ENCODE data around the gene RIMBP2.

Gene RIMBP2

GRCh38 chr12:130568501-130568900 is 147.6 kb downstream of the RIMBP2 start:
- no peak for DNase-seq (ENCODE audit: low spot score)

GRCh38 chr12:130568041-130568440 is 148.1 kb downstream of the RIMBP2 start:
- DNase-seq (ENCODE audit: low spot score): no peak

DNA sequence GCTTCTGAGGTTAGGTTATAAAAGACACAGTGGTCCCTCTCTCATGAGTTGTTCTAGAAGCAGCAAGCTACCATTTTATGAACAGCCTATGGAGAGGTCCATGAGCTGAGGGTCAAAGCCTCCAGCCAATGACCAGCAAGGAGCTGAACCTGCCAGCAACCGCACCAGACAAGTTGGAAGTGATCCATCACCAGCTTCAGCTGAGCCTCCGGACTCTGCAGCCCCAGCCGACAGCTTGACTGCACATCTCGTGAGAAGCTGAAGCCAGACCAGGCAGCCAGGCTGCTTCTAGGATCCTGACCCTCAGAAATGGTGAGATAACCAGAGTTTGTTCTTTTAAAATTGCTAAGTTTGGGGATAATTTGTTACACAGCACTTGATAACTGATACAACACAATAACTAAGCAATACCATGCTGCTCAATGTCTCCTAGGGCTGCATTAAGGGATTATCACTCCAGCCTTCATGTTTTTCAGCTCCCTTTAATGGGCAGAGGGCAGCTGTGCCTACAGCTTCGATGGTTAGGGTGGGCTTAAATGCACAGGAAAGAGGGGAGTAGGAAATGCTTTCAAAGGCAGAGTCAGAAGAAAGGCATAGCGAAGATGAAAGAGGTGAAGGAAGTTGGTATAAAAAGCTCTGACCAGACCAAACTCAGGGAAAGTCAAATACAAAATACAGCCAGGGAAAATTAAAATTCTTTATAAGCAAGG is 149.5 kb downstream of the RIMBP2 start:
- no peak for DNase-seq (ENCODE audit: low spot score)

DNA sequence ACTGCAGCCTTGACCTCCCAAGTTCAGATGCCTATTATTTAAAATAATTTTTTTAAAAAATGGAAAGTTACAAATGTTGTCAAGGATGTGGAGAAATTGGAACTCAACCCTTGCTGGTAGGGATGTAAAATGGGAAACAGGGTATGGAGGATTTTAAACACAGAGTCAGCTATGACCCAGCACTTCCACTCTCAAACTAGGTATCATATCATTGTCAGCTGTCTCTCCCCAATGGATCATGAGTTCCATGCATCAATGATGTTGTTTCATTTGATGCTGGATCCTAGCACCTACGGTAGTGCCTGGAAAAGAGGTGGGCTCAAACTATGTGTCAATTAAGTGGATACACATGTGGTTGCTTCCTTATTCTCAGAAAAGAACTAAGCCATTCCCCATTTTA is 150.9 kb downstream of the RIMBP2 start:
- DNase-seq (ENCODE audit: low spot score): no peak

- no peak for DNase-seq (ENCODE audit: low spot score)
These were observed 152.8 kb downstream of the RIMBP2 start for GRCh38 chr12:130563323-130563722.

- no peak for DNase-seq (ENCODE audit: low spot score)
These were observed 153.4 kb downstream of the RIMBP2 start for GRCh38 chr12:130562716-130563115.

DNA sequence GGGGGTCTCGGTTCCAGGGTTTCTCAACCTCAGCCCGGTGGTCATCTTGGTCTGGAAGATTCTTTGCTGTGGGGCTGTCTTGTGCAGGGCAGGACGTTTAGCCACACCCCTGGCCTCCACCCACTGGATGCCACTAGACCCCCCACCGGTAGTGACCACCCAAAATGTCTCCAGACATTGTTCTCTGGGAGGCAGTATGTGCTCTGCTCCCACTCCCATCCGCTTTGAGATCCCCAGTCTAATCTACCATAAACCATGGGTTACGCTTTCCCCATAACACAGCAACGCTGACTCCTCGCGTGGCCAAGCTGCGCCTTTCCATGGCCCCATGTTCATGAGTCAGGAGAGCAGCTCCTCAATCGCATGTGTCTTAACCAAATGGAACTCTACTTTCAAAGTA is 155.8 kb downstream of the RIMBP2 start:
- no peak for DNase-seq (ENCODE audit: low spot score)

DNA sequence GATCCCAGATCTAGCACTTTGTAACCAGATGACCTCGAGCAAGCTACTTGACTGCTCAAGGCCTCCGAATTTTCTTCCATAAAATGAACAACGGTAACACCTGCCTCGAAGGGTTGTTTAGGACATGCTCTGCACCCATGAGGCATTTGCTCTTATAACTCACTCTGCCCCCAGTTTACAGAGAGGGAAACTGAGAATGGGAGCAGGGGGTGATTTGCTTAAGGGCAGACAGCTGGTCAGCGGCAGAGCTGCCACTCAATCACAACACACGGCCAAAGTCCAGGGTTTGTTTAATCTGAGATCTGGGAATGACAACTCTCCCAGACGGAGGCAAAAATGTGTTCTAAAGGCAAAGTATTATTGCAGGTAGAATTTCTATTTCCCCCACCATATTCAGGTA is 156.3 kb downstream of the RIMBP2 start:
- no peak for DNase-seq (ENCODE audit: low spot score)

GRCh38 chr12:130557886-130558765 is 158.0 kb downstream of the RIMBP2 start:
- DNase-seq (ENCODE audit: low spot score): no peak

- DNase-seq (ENCODE audit: low spot score): no peak
These were observed 158.9 kb downstream of the RIMBP2 start for GRCh38 chr12:130557201-130557600.

DNA sequence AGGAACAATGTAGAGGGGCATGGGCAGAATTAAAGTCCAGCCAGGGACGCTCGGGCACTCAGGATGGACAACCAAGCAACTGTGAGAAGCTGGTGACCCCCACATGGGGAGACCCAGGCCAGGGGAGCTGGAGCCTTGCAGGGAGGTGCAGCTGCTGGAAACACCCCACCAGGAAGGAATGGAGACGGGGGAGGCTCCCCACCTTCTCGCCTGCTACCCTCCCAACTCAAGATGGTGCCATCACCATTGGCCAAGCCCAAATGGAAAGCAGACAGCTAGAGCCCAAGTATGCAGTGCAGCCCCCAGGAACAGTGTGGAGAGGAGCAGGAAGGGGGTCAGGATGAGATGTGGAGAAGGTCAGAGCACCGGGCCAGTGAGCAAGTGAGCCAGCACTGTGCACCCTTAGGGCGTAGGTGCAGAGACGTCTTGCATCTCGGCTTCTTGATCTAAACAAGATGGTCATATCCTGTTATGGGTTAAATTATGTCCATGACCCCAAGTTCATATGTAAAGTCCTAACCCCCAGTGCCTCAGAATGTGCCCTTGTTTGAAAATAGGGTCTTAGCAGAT is 159.5 kb downstream of the RIMBP2 start:
- no peak for DNase-seq (ENCODE audit: low spot score)

DNA sequence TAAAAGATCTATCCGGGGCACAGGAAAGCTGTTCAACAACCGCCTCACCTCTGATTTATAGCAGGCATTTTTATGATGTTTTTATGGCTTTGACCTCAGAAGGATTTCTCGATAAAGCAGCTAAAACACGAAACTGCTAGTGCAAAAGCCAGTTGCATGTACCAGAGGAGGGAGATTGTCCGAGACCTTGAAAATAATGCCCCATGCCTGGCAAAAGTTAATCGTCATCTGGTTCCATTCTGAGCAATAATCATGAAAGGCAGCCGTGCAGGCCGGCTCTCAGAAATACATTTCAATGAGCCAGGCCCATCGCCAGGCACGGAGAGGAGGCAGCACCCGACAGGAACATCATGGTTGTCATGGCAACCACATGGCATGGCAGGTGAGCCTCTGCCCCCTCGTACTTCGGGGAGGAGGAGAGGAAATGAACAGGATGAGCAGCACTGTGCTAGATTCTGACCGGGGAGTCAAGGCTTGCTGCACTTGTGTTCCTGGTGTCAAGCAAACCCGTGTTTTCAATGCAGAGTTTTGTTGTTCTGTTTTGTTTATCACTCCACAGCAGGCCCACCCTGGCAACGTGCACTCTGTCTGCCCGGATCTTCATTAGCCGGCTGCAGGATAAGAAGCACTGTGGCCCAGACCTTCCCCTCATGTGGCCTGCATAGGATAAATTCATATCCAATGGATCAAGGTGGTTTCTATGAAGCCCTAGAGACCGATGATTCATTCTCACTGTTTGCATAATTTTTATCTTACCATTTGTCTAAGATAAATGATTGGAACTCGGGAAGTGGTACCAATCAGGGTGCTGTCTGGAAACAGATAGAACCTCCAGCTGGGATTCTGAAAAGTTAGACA is 160.2 kb downstream of the RIMBP2 start:
- no peak for DNase-seq (ENCODE audit: low spot score)

- no peak for DNase-seq (ENCODE audit: low spot score)
These were observed 160.9 kb downstream of the RIMBP2 start for GRCh38 chr12:130555221-130555620.

- DNase-seq (ENCODE audit: low spot score): no peak
These were observed 163.6 kb downstream of the RIMBP2 start for GRCh38 chr12:130552483-130552996.

- DNase-seq (ENCODE audit: low spot score): no peak
These were observed 166.7 kb downstream of the RIMBP2 start for GRCh38 chr12:130549361-130549760.

- no peak for DNase-seq (ENCODE audit: low spot score)
These were observed 168.5 kb downstream of the RIMBP2 start for GRCh38 chr12:130547480-130548155.

DNA sequence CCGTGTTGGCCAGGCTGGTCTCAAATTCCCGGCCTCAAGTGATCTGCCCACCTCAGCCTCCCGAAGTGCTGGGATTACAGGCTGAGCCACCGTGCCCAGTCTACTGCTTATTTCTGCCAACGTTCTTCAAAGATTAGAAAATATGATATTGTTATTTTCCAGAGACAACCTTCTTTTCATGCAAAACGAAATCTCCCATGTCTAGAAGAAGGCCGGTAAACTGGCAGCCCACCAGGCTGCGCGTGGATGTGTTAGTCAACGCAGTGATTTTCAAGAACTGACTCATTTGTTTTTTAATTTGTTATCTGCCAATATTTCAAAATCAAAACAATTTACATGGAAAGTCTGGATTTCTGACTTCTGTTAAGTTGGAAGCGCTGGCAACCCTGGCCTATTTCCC is 169.6 kb downstream of the RIMBP2 start:
- DNase-seq (ENCODE audit: low spot score): no peak

- no peak for DNase-seq (ENCODE audit: low spot score)
These were observed 170.6 kb downstream of the RIMBP2 start for GRCh38 chr12:130545475-130545874.

DNA sequence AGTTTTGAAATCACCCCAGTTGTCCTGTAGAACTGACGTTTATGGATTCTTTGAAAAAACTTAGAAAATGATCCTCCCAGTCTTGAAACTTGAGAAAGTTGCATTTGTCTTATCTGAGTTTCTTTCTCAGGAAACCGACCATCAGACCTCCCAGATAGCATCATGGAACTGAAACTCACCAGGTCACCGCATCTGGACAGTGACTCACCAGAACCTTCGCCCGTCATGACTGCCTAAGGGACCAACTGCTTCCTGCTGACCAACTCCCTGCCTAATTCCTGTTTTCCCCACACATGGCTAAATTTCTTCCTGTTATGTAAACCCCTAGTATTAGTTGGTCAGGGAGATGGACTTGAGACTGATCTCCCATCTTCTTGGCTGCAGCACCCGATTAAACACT is 175.7 kb downstream of the RIMBP2 start:
- DNase-seq (ENCODE audit: low spot score): no peak

DNA sequence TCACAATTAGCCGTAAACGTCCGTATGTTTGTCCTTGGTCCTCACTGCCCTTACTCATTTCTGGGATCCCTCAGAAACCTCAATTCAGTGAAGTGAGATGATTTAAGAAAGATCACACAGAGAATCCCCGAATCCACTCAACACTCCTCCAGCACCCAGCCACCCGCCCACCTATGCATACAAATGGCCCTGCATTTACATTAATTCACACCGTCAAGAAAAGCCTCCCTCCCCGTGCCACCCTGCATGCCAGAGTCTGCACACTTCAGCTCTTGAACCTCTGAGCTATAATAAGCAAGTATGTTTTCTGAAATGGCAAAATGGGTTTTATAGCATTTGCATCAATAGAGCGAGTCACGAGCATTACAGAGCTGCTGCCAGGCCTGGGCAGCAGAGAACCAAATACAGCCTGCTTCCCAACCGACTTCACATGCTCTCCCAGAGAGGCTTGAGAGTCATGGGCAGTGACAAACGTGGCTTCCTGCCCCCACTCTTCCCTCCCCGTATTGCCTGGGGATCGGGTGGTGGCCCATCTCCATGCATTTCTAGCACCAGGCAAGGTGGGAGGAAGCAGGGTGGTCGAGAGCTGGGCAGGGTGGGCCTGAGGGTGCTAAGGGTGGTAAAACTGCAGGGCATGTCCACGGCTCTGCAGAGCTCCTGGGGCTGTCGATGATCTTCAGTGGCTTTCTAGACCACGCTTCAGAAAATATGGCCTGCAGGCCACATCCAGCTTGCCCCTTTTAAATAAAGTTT is 177.6 kb downstream of the RIMBP2 start:
- DNase-seq (ENCODE audit: low spot score): no peak

- no peak for DNase-seq (ENCODE audit: low spot score)
These were observed 178.4 kb downstream of the RIMBP2 start for GRCh38 chr12:130537655-130538054.
